ENCODE results near the gene DLG2.
"Not testable (repeated sequence)": the region's sequence is repeated elsewhere in the genome, so short reads cannot be mapped to it uniquely, and the experiment has no call there.

The DLG2 gene

GRCh38 chr11:85114786-85115185, 512.4 kb downstream of the DLG2 start:
- DNase-seq (ENCODE audit: low read depth in 2 of 2), result no peak

GRCh38 chr11:85110246-85110645, 516.9 kb downstream of the DLG2 start:
- not testable (repeated sequence) for DNase-seq (ENCODE audit: low read depth in 2 of 2)

DNA sequence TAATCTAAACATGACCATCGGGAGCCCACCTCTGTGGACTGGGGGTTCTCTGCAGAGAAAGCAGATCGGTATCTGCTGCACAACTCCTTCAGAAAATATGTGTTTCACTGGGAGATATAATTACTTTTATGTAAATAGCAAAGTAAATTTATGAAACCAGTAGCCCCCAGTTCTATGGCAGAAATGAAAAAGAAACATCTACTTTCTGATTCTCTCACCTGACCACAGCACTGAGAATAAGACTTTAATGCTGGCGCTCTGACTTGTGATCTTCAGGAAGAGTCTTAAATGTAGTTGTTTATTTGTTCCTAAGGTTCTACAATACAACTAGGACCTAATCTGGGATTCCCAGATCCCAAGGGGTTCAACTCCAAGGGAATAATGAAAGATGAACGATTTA, 518.0 kb downstream of the DLG2 start:
- DNase-seq (ENCODE audit: low read depth in 2 of 2), result no peak

GRCh38 chr11:85105868-85106267, 521.3 kb downstream of the DLG2 start:
- DNase-seq (ENCODE audit: low read depth in 2 of 2), result no peak

- DNase-seq (ENCODE audit: low read depth in 2 of 2), result no peak
Observed at GRCh38 chr11:85099522-85099921, 527.6 kb downstream of the DLG2 start.

GRCh38 chr11:85098996-85099395, 528.1 kb downstream of the DLG2 start:
- DNase-seq (ENCODE audit: low read depth in 2 of 2), result no peak

GRCh38 chr11:85096939-85097338, 530.2 kb downstream of the DLG2 start:
- DNase-seq (ENCODE audit: low read depth in 2 of 2), result no peak

DNA sequence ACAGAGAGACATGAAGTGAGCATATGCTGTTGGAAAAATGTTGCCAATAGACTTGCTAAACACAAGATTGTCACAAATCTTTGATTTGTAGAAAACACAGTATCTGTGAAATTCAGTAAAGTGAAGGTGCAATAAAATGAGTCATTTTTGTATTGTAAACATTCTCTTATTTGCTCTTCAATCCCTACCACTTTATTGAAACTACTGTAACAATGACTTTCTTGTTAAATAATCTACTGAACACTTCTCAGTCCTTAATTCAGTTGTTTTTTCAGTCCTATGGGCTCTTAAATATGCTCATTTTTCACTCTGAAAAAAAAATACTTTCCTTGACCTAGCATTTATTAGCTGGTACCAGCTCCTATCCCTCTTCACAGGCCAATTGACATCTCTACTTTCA, 531.9 kb downstream of the DLG2 start:
- DNase-seq (ENCODE audit: low read depth in 2 of 2), result no peak

DNA sequence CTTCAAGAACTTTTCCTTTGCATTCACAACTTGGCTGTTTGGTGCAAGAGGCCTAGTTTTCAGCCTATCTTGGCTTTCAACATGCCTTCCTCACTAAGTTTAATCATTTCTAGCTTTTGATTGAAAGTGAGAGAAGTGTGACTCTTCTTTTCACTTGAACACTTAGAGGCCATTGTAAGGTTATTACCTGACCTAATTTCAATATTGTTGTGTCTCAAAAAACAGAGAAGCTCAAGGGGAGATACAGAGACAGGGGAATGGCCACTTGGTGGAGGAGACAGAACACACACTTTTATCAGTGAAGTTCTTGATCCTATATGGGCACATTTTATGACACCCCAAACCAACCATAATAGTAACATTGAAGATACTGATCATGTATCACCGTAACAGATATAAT, 532.3 kb downstream of the DLG2 start:
- DNase-seq (ENCODE audit: low read depth in 2 of 2), result no peak

DNA sequence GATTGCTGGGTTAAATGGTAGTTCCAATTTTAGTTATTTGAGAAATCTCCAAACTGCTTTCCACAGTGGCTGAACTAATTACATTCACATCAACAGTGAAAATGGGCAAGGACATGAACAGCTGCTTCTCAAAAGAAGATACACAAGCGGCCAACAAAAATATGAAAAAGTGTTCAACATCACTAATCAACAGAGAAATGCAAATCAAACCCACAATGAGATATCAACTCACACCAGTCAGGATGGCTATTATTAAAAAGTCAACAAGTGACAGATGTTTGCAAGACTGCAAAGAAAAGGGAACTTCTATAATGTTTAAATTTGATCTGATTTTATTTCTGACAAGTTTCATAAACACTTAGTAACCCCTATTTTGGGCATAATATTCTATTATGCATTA, 537.5 kb downstream of the DLG2 start:
- no peak for DNase-seq (ENCODE audit: low read depth in 2 of 2)

DNA sequence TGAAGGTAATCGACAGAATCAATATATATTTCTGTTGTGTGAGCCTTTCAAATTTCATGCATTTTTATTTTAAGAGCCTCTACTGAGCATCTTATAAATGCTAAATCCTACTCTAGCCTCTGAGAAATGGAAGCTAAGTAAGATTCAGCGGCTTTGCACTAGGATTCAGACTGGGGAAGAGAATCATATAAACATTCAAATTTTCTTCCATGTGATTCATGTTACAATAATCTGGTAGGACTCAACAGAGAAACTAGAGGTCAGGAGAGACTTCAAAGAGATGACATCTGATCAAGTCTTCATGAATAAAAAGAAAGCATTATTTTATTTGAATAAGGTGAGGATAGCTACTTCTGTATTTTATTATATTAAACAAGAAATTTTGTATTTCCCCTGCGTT, 538.9 kb downstream of the DLG2 start:
- no peak for DNase-seq (ENCODE audit: low read depth in 2 of 2)

- no peak for DNase-seq (ENCODE audit: low read depth in 2 of 2)
Observed at GRCh38 chr11:85086504-85087284, 540.5 kb downstream of the DLG2 start.

- no peak for DNase-seq (ENCODE audit: low read depth in 2 of 2)
Observed at GRCh38 chr11:85076535-85077330, 550.4 kb downstream of the DLG2 start.

- DNase-seq (ENCODE audit: low read depth in 2 of 2), result no peak
Observed at GRCh38 chr11:85062659-85063058, 564.5 kb downstream of the DLG2 start.

DNA sequence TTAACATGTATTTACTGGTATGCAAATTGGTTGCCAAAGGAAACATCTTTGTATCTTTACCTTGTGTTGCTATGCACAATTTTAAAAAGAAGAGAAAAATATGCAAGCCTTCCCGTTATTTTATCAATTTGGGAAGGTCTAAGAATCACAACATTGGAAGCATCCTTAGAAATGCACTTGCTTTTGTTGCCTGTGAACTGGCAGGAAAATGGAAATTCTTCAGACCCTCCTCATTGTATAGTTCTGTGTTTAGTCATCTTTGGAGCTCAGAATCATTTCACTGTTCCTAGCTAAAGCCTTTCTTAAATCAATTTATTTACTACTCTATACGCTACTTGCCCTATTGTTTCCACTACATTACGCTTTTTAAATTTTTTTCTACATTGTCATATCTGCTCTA, 574.5 kb downstream of the DLG2 start:
- DNase-seq (ENCODE audit: low read depth in 2 of 2), result no peak

DNA sequence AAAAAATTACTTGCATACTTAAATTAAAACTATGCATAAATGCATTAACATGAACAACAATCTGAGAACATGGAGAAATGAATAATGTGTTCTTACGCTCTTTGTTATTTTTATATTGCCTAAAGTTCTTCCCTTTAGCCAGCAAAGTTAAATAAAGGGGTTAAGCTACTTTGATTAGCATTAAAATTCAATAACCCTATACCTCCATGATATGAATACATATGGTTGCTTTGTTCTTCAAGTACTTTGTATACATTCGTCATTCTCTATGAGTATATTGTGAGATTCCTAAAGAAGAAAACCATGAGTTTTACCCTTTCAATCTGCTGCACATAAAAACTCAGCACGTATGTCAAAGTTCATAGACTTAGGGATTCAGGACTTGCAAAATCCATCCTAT, 578.3 kb downstream of the DLG2 start:
- no peak for DNase-seq (ENCODE audit: low read depth in 2 of 2)

- DNase-seq (ENCODE audit: low read depth in 2 of 2), result no peak
Observed at GRCh38 chr11:85045716-85046115, 581.4 kb downstream of the DLG2 start.

- DNase-seq (ENCODE audit: low read depth in 2 of 2), result no peak
Observed at GRCh38 chr11:85044911-85045310, 582.2 kb downstream of the DLG2 start.

DNA sequence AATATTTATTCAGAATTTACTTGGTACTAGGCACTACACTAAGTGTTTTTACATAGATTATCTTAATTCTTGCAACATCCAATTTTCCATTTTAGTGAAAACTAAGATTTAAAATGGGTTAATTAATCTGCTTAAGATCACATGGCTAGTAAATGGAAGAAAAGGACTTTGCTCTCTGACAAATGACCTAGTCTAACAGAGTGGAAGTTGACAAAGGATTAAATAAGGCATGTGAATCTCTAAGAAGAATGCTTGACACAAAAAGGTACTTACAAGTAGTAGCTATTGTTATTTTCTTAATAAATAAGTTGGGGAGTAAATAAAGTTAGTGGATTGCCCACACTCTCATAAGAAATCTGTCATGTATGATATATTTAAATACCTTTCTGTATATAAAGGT, 584.8 kb downstream of the DLG2 start:
- no peak for DNase-seq (ENCODE audit: low read depth in 2 of 2)

DNA sequence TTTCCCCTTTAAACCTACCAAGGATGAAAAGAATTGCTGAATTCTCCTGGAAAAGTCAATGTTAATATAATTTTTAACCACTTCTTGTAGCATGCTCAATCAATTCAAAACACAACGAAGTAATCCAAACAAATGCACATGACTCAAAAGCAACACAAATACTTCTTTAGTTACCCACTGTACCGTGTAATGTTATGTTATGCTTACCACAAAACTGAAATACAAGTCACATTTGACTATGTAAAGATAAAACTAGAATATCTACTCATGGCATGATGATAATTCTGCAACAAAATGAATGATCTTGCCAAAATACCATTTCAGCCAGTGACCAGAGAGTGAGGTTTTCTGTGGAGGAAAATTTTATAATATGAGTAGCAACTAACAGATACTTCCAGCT, 587.0 kb downstream of the DLG2 start:
- no peak for DNase-seq (ENCODE audit: low read depth in 2 of 2)

DNA sequence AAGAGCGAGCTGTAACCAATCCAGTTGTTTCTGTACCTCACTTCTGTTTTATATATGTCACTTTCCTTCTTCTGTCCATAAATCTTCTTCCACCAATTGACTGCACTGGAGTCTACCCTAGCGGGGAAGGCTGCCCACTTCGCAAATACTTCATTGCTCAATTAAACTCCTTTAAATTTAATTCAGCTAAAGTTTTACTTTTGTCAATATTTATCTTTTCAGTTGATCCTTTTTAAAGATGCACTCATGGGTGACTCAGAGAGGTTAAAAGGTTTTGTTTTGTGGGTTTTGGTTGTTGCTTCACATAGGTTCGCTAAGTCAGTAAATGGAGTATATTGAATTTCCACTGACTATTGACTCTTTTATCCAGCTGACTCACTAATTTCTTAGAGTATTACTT, 597.2 kb downstream of the DLG2 start:
- DNase-seq (ENCODE audit: low read depth in 2 of 2), result no peak

GRCh38 chr11:85028329-85029101, 598.6 kb downstream of the DLG2 start:
- DNase-seq (ENCODE audit: low read depth in 2 of 2), result no peak

- DNase-seq (ENCODE audit: low read depth in 2 of 2), result no peak
Observed at GRCh38 chr11:85027346-85027745, 599.8 kb downstream of the DLG2 start.
